ENCODE measurements around the gene ZNF225.
A peak's percentile ranks its signal among the peaks of the same experiment; 100 is the strongest.

ZNF225 gene

DNA sequence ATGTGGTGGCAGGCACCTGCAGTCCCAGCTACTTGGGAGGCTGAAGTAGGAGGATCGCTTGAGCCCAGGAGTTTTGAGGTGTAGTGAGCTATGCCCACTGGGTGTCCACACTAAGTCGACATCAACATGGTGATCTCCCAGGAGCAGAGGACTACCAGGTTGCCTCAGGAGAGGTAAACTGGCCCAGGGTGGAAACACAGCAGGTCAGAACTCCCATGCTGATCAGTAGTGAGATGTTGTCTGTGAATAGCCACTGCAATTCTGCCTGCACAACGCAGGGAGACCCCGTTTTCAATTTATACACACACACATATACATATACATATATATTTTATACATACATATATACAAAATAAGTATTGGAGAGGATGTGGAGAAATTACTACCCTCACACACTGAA lies 21.1 kb upstream of the ZNF225 start:
- no peaks in the 10 kb centered on the region for H3K36me3 ChIP-seq (ENCODE audit: control insufficient read depth, low read length)
- no peaks in the 10 kb centered on the region for H3K27me3 ChIP-seq (ENCODE audit: control insufficient read depth, low read length)
- no peak overlapping the region for H3K4me3 ChIP-seq (ENCODE audit: low read length)
- no peaks in the 10 kb centered on the region for H3F3A ChIP-seq (ENCODE audit: control insufficient read depth, insufficient read depth)
- H4K20me1 ChIP-seq (ENCODE audit: control insufficient read depth, insufficient read depth, low read depth, low read length) = no peaks in the 10 kb centered on the region
- no peaks in the 10 kb centered on the region for H3K9me2 ChIP-seq (replicated peaks; ENCODE audit: control insufficient read depth, low read length)
- H3K27ac ChIP-seq (ENCODE audit: low read depth, low read length) = no peak overlapping the region
- H3K4me1 ChIP-seq (ENCODE audit: control insufficient read depth, low read length) = peaks cover 14% of the 10 kb centered on the region
- TF ChIP-seq EZH2phosphoT487 (IDR thresholded peaks at IDR 0.05; ENCODE audit: borderline replicate concordance, low read length) = no peak
- no peak overlapping the region for H3K4me2 ChIP-seq (ENCODE audit: low read length)
- H3K9me3 ChIP-seq (ENCODE audit: control insufficient read depth, insufficient read depth, low read length) = peaks cover 8% of the 10 kb centered on the region; the same call in 1 of the 2 replicates
- 0 out of 2 replicates have a peak, but pooled peaks cover 3% of the 10 kb centered on the region for H3K79me2 ChIP-seq (ENCODE audit: control insufficient read depth, low read length)

DNA sequence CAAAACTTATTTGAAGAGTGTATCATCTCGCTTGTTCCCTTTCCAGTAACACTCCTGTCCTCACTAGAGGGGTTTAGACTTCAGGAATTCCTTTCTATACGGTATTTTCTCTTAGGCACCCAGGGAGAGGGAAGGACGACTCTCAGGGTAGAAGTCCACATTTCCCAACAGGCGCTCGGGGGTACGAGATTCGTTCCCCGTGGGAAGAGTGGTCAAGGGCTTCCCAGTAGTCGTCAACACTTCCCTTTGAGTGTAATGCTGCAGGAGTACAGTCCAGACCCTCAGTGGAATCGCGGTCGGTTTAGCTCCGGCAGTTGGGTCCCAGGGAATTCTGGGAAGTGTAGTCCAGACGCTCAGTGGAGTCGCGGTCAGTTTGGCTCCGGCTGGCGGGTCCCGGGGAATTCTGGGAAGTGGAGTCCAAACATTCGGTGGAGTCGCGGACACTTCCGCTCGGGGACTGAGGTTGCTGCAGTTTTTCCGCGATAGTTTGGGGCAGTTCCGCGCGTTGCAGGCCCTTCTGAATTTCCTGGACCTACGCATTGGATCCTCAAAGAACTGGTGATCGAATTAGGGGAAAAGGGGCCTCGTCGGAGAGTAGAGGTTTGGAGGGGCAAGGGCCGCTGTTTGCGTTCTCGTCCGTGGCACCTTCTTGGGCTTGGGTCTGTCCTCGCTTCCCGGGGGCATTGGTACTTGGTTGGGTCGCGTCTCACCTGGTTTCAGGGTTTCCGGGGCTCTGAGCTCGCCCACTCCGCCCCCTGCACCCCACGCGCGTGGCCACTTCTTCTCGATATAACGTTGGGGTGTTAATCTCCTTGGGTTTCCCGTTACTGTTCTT lies 19.1 kb upstream of the ZNF225 start, which contains the start of gene ZNF224:
Gene ZNF224 (plus strand): TSS at position 431 of the 835 bp plus-strand sequence. CDS start 3,513 bp downstream, outside the sequence.
- Histone ChIP-seq H3K27ac (ENCODE audit: low read depth, low read length) (no peak within 1 kb of the TSS), H3K27me3 (ENCODE audit: control insufficient read depth, low read length) (no peaks in the 10 kb centered on the region), H4K20me1 (ENCODE audit: control insufficient read depth, insufficient read depth, low read depth, low read length) (no peaks in the 10 kb centered on the region), H3K4me2 (ENCODE audit: low read length) (peak within 1 kb of the TSS; percentile 93), H3K36me3 (ENCODE audit: control insufficient read depth, low read length) (no peaks in the 10 kb centered on the region), H3F3A (ENCODE audit: control insufficient read depth, insufficient read depth) (no peaks in the 10 kb centered on the region), H3K79me2 (ENCODE audit: control insufficient read depth, low read length) (0 out of 2 replicates have a peak, but pooled peaks cover 3% of the 10 kb centered on the region), H3K9me3 (ENCODE audit: control insufficient read depth, insufficient read depth, low read length) (peaks cover 16% of the 10 kb centered on the region), H3K9me2 (replicated peaks; ENCODE audit: control insufficient read depth, low read length) (no peaks in the 10 kb centered on the region), H3K4me3 (ENCODE audit: low read length) (peak within 1 kb of the TSS; percentile 95), H3K4me1 (ENCODE audit: control insufficient read depth, low read length) (peaks cover 14% of the 10 kb centered on the region)
- TF ChIP-seq CTCF (IDR thresholded peaks at IDR 0.05; ENCODE audit: low read depth, low read length, poor library complexity, severe bottlenecking) (no peak), EZH2phosphoT487 (IDR thresholded peaks at IDR 0.05; ENCODE audit: borderline replicate concordance, low read length) (no peak)

GRCh38 chr19:44107751-44108150 lies 5.4 kb upstream of the ZNF225 start:
- no peaks in the 10 kb centered on the region for H3K9me2 ChIP-seq (replicated peaks; ENCODE audit: control insufficient read depth, low read length)
- H3K27me3 ChIP-seq (ENCODE audit: control insufficient read depth, low read length) = no peaks in the 10 kb centered on the region
- no peak overlapping the region for H3K27ac ChIP-seq (ENCODE audit: low read depth, low read length)
- H3K4me1 ChIP-seq (ENCODE audit: control insufficient read depth, low read length) = no peaks in the 10 kb centered on the region
- no peak overlapping the region for H3K4me3 ChIP-seq (ENCODE audit: low read length)
- peaks cover 6% of the 10 kb centered on the region for H3K36me3 ChIP-seq (ENCODE audit: control insufficient read depth, low read length)
- H4K20me1 ChIP-seq (ENCODE audit: control insufficient read depth, insufficient read depth, low read depth, low read length) = no peaks in the 10 kb centered on the region
- TF ChIP-seq EZH2phosphoT487 (IDR thresholded peaks at IDR 0.05; ENCODE audit: borderline replicate concordance, low read length) (no peak), CTCF (IDR thresholded peaks at IDR 0.05; ENCODE audit: low read depth, low read length, poor library complexity, severe bottlenecking) (no peak)
- no peaks in the 10 kb centered on the region for H3K79me2 ChIP-seq (ENCODE audit: control insufficient read depth, low read length)
- no peak overlapping the region for H3K4me2 ChIP-seq (ENCODE audit: low read length)
- peaks cover 25% of the 10 kb centered on the region for H3K9me3 ChIP-seq (ENCODE audit: control insufficient read depth, insufficient read depth, low read length)
- H3F3A ChIP-seq (ENCODE audit: control insufficient read depth, insufficient read depth) = no peaks in the 10 kb centered on the region

DNA sequence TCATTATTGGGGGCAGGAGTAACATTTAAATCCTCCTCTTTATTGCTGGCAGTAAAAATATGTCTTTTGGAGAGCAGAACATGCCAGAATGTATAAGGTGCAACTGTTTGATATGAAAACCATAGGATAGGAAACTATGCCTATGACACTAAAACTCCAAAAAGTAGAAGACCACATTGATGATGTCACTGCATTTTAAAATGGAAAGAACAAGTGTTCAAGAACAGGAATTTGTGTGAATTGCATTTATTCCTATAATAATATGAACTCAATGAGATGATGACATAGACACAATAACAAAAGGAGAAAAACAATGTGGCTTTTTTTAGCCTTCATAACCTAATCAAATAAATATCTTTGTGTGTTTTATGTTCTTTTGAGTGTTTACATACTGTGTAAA lies 3.7 kb upstream of the ZNF225 start:
- Histone ChIP-seq H3K9me2 (replicated peaks; ENCODE audit: control insufficient read depth, low read length) (no peaks in the 10 kb centered on the region), H3K36me3 (ENCODE audit: control insufficient read depth, low read length) (peaks cover 6% of the 10 kb centered on the region), H3F3A (ENCODE audit: control insufficient read depth, insufficient read depth) (no peaks in the 10 kb centered on the region), H4K20me1 (ENCODE audit: control insufficient read depth, insufficient read depth, low read depth, low read length) (no peaks in the 10 kb centered on the region), H3K27me3 (ENCODE audit: control insufficient read depth, low read length) (no peaks in the 10 kb centered on the region), H3K4me1 (ENCODE audit: control insufficient read depth, low read length) (no peaks in the 10 kb centered on the region; the same call in 1 of the 2 replicates), H3K4me3 (ENCODE audit: low read length) (no peak overlapping the region), H3K79me2 (ENCODE audit: control insufficient read depth, low read length) (no peaks in the 10 kb centered on the region), H3K4me2 (ENCODE audit: low read length) (no peak overlapping the region), H3K27ac (ENCODE audit: low read depth, low read length) (no peak overlapping the region), H3K9me3 (ENCODE audit: control insufficient read depth, insufficient read depth, low read length) (peaks cover 30% of the 10 kb centered on the region)
- no peak for TF ChIP-seq EZH2phosphoT487 (IDR thresholded peaks at IDR 0.05; ENCODE audit: borderline replicate concordance, low read length)
- TF ChIP-seq CTCF (IDR thresholded peaks at IDR 0.05; ENCODE audit: low read depth, low read length, poor library complexity, severe bottlenecking) = no peak
